GM23248 (cell line): ENCODE measurements around the gene GRID2. TPM values are rescaled to one million over a fixed set of nuclear protein-coding genes. Genes with fewer than 3 reads are reported as not detected.

Source experiments
- DNase-seq: peaks from one replicate; pipeline ENCODE4 v3.0.0-alpha.2; 2015
- H2AFZ ChIP-seq: fragments of 200-600 bp; sonication (generic); 2 replicates; pipeline ENCODE4 v1.6.1; 2016; ENCODE audit warnings: antibody characterized with exemption
- H3F3A ChIP-seq: fragments of 200-600 bp; sonication (generic); 2 replicates; pipeline ENCODE4 v1.6.1; 2016; ENCODE audit warnings: mild to moderate bottlenecking, antibody characterized with exemption, mixed run types; ENCODE audit not compliant: insufficient read depth
- H3K27ac ChIP-seq: fragments of 200-600 bp; sonication (generic); 2 replicates; pipeline ENCODE4 v1.5.1; 2016; ENCODE audit warnings: mild to moderate bottlenecking
- H3K27me3 ChIP-seq: fragments of 200-600 bp; sonication (generic); replicated peaks from 2 replicates; pipeline ENCODE4 v1.6.1; 2016; ENCODE audit warnings: mild to moderate bottlenecking; ENCODE audit not compliant: insufficient read depth
- H3K36me3 ChIP-seq: fragments of 200-600 bp; sonication (generic); 2 replicates; pipeline ENCODE4 v1.6.1; 2016; ENCODE audit warnings: low read depth, mild to moderate bottlenecking
- H3K4me1 ChIP-seq: fragments of 200-600 bp; sonication (generic); 2 replicates; pipeline ENCODE4 v1.6.1; 2016; ENCODE audit warnings: mild to moderate bottlenecking; ENCODE audit not compliant: insufficient read depth
- H3K4me2 ChIP-seq: fragments of 200-600 bp; sonication (generic); one replicate; pipeline ENCODE4 v1.6.1; 2016; ENCODE audit warnings: mild to moderate bottlenecking; ENCODE audit not compliant: unreplicated experiment
- H3K4me3 ChIP-seq: fragments of 200-600 bp; sonication (generic); 2 replicates; pipeline ENCODE4 v1.5.1; 2016; ENCODE audit warnings: mild to moderate bottlenecking
- H3K79me2 ChIP-seq: fragments of 200-600 bp; sonication (generic); 2 replicates; pipeline ENCODE4 v1.6.1; 2016; ENCODE audit warnings: mild to moderate bottlenecking; ENCODE audit not compliant: insufficient read depth
- H3K9ac ChIP-seq: fragments of 200-600 bp; sonication (generic); 2 replicates; pipeline ENCODE4 v1.6.1; 2016; ENCODE audit warnings: mild to moderate bottlenecking
- H3K9me2 ChIP-seq: fragments of 200-600 bp; sonication (generic); 2 replicates; pipeline ENCODE4 v1.6.1; 2016; ENCODE audit warnings: mixed run types, mild to moderate bottlenecking, moderate library complexity; ENCODE audit not compliant: insufficient read depth
- H3K9me3 ChIP-seq: fragments of 200-600 bp; sonication (generic); one replicate; pipeline ENCODE4 v1.6.1; 2017; ENCODE audit warnings: low read depth
- H4K20me1 ChIP-seq: fragments of 200-600 bp; sonication (generic); 2 replicates; pipeline ENCODE4 v1.6.0; 2016; ENCODE audit not compliant: insufficient read depth
- EZH2 ChIP-seq: fragments of 200-600 bp; sonication (generic); IDR thresholded peaks from 2 replicates; pipeline ENCODE4 v1.6.1; 2018; ENCODE audit warnings: antibody characterized with exemption, mild to moderate bottlenecking; ENCODE audit not compliant: insufficient read depth, poor library complexity, severe bottlenecking
- EZH2phosphoT487 ChIP-seq: fragments of 200-600 bp; sonication (generic); IDR thresholded peaks from 2 replicates; pipeline ENCODE4 v1.6.1; 2018; ENCODE audit warnings: antibody characterized with exemption, moderate library complexity, mild to moderate bottlenecking, low read depth; ENCODE audit not compliant: insufficient read depth
- WGBS, 2 experiments: methylation state at CpG; one replicate each; pipeline ENCODE4 v1.1.6; 2015 to 2017; ENCODE audit warnings: low lambda C conversion rate in 2 of 2, low coverage in 1 of 2; ENCODE audit errors: missing lambda C conversion rate in 2 of 2; 5-methylcytosine and 5-hydroxymethylcytosine counted together
- in situ Hi-C: fragments of 300-500 bp; cut with MboI; formaldehyde crosslinking; loops from 2 replicates; pipeline ENCODE4 v1.15.0; 2020
- polyA plus RNA-seq: library from polyadenylated mRNA; unstranded; fragments of >200 nt; fragmentation: Nextera tagmentation; extraction: Ambion mirVana; gene quantifications from 2 replicates; pipeline ENCODE4 v1.2.1, GENCODE V29; 2016
- total RNA-seq: library from RNA; depleted of rRNA; stranded (reverse); fragments of >200 nt; shearing (Covaris generic); gene quantifications from 2 replicates; pipeline ENCODE4 v1.2.3, GENCODE V29; 2014

The GRID2 gene
- total and polyA plus RNA-seq, 2 experiments from 2014 or later = not detected

DNA sequence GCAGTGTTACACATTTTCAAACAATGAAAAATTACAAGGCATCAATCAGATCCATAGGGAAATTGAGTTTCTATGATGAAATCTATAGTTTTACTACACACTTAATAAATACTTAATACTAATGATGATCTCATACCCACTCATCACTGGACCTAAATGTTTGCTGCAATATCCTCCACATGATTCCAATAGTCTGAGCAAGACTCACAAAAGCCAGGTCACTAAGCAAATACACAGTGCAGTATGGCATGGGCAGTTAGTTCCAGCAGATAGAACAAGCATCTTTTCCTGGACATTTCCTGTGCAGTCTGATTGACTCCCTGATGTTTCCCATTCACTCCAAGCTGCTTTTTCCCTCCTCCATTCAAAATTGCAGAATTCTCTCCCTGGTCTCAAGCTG is 1415.8 kb downstream of the GRID2 start:
- H3K9me2 ChIP-seq = no peaks in the 10 kb centered on the region
- H3K4me3 ChIP-seq = no peak overlapping the region
- H3K9me3 ChIP-seq = no peaks in the 10 kb centered on the region
- no peak overlapping the region for H3K27ac ChIP-seq
- H3K79me2 ChIP-seq = no peaks in the 10 kb centered on the region
- no peak overlapping the region for H2AFZ ChIP-seq
- no peak overlapping the region for H3K9ac ChIP-seq
- no peaks in the 10 kb centered on the region for H3K27me3 ChIP-seq
- in situ Hi-C loops = no loop called here
- H3K4me1 ChIP-seq = no peaks in the 10 kb centered on the region
- no peak overlapping the region for H3K4me2 ChIP-seq
- no peak for TF ChIP-seq EZH2phosphoT487
- TF ChIP-seq EZH2 = no peak
- no peaks in the 10 kb centered on the region for H4K20me1 ChIP-seq
- no peak for DNase-seq
- H3K36me3 ChIP-seq = no peaks in the 10 kb centered on the region
- H3F3A ChIP-seq = no peaks in the 10 kb centered on the region

DNA sequence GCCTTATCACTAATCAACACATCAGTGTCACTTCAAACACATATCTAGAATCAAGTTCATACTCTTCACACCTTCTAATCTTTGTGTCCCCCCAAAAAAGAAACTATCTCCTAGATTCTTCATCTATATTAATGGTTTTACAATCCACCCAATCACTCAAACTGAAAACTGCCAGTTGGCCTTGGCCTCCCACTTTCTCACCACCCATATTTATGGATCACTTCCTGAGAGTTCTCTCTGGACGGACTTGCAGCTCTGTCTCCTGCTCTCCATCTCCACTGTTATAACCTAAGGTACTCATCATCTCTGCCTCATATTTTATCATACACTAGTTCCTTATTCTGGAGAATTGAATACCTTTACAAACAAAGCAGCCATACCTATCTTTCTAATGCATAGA is 1418.7 kb downstream of the GRID2 start:
- Histone ChIP-seq H3K4me3 (no peak overlapping the region), H2AFZ (no peak overlapping the region), H3K9me3 (no peaks in the 10 kb centered on the region), H3K27me3 (no peaks in the 10 kb centered on the region), H3K27ac (no peak overlapping the region), H3K4me1 (no peaks in the 10 kb centered on the region), H3K9ac (no peak overlapping the region), H3K4me2 (no peak overlapping the region), H3K9me2 (no peaks in the 10 kb centered on the region), H4K20me1 (no peaks in the 10 kb centered on the region), H3K36me3 (no peaks in the 10 kb centered on the region), H3K79me2 (no peaks in the 10 kb centered on the region), H3F3A (no peaks in the 10 kb centered on the region)
- DNase-seq = no peak
- in situ Hi-C loops = no loop called here
- TF ChIP-seq EZH2phosphoT487 (no peak), EZH2 (no peak)
- 19 to 51% methylated on average over 1 of the region's 1 CpG for WGBS, 2 experiments

DNA sequence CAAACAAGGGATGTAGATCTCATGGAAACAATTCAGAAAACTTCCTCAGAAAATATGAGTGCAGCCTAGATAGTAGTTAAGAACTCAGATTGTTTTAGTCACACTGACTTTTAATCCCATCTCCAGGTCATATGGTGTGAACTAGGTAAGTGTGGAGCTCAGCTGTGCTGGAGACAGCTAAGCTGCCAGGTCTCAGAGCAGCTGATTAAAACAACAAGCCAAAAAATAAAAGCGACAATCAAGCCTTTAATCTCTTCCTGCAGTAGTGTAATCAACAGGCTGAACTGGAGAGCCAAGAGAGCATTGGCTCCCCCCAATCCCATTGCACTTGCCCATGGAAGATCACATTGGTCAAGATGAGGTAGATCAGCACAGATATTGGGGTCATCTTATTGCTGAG is 1426.5 kb downstream of the GRID2 start:
- Histone ChIP-seq H4K20me1 (no peaks in the 10 kb centered on the region), H3K4me1 (no peaks in the 10 kb centered on the region), H3K4me2 (no peak overlapping the region), H2AFZ (no peak overlapping the region), H3K9me3 (no peaks in the 10 kb centered on the region), H3K4me3 (no peak overlapping the region), H3K79me2 (no peaks in the 10 kb centered on the region), H3K27ac (no peak overlapping the region), H3K36me3 (no peaks in the 10 kb centered on the region), H3F3A (no peaks in the 10 kb centered on the region), H3K9me2 (no peaks in the 10 kb centered on the region), H3K9ac (no peak overlapping the region), H3K27me3 (no peaks in the 10 kb centered on the region)
- no peak for DNase-seq
- 27 to 36% methylated on average over 1 of the region's 1 CpG for WGBS, 2 experiments
- TF ChIP-seq EZH2 = no peak
- no peak for TF ChIP-seq EZH2phosphoT487
- in situ Hi-C loops = no loop called here

DNA sequence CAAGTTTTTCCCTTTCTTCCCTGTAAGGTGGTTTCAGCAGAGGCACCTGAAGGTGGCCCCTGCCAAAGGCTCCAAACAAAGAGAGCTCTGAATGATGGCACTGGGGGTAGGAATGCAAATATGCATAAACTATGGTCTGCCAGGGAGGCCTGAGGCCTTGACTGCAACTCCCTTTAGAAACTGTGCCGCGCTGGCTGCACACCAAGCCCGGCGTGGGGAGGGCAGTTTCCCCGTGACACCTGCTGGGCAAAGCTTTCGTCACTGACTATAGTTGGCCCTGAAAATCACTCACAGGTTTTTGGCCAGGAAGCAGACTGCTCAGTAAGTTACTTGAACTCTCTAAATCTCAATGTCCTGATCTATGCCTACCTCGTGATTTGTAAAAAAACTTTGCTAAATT is 1427.0 kb downstream of the GRID2 start:
- H4K20me1 ChIP-seq = no peaks in the 10 kb centered on the region
- H3K9ac ChIP-seq = no peak overlapping the region
- TF ChIP-seq EZH2 (no peak), EZH2phosphoT487 (no peak)
- H3K27me3 ChIP-seq = no peaks in the 10 kb centered on the region
- WGBS, 2 experiments = 60 to 72% methylated on average over 7 of the region's 7 CpGs
- no peak overlapping the region for H3K27ac ChIP-seq
- H3F3A ChIP-seq = no peaks in the 10 kb centered on the region
- no peaks in the 10 kb centered on the region for H3K9me3 ChIP-seq
- no peak overlapping the region for H3K4me2 ChIP-seq
- H3K9me2 ChIP-seq = no peaks in the 10 kb centered on the region
- DNase-seq = no peak
- no peaks in the 10 kb centered on the region for H3K79me2 ChIP-seq
- H3K4me3 ChIP-seq = no peak overlapping the region
- H3K4me1 ChIP-seq = no peaks in the 10 kb centered on the region
- in situ Hi-C loops = no loop called here
- H2AFZ ChIP-seq = no peak overlapping the region
- H3K36me3 ChIP-seq = no peaks in the 10 kb centered on the region

DNA sequence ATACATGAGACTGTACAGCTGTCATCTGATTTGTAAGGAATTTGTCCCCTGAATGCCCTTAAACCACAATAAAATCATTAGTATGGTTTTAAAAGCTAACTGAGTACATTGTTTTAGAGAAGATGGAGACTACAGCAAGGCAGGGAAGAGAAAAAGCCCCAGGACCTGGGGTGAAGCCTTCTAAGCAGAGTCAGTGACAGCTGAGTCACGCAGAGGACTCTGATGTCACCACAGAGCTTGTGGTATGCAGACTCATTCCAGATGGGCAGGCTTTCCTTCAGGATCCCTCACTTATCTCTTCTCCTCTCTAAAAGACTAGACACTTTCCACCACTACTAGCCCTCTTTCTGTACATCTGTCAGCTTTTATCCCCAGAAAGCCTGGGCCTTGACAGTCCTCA is 1427.7 kb downstream of the GRID2 start:
- Histone ChIP-seq H3K4me1 (no peaks in the 10 kb centered on the region), H3K9ac (no peak overlapping the region), H3K36me3 (no peaks in the 10 kb centered on the region), H3K4me3 (no peak overlapping the region), H4K20me1 (no peaks in the 10 kb centered on the region), H3K79me2 (no peaks in the 10 kb centered on the region), H3F3A (no peaks in the 10 kb centered on the region), H3K27ac (no peak overlapping the region), H3K9me2 (no peaks in the 10 kb centered on the region), H2AFZ (no peak overlapping the region), H3K4me2 (no peak overlapping the region), H3K27me3 (no peaks in the 10 kb centered on the region), H3K9me3 (no peaks in the 10 kb centered on the region)
- in situ Hi-C loops = no loop called here
- WGBS, 2 experiments = 4 to 8% methylated on average over 1 of the region's 1 CpG
- TF ChIP-seq EZH2 (no peak), EZH2phosphoT487 (no peak)
- DNase-seq = peak; percentile 35
